Measurements from ENCODE around the gene SNCAIP. TPM values are rescaled to one million over a fixed set of nuclear protein-coding genes. Genes with fewer than 3 reads are reported as not detected.

SNCAIP gene
- total and polyA plus RNA-seq, 9 of the 15 experiments (the other 6 are each of a cell fraction or from before 2014, with no cell fraction given): 0.04 TPM; not detected in 8

- Histone ChIP-seq H3K79me2 (ENCODE audit: control insufficient read depth, insufficient read depth, low read length) (no peaks in the 10 kb centered on the region), H3K36me3 (ENCODE audit: control insufficient read depth, insufficient read depth, low read length) (no peaks in the 10 kb centered on the region), H3K9me3 (replicated peaks; ENCODE audit: control insufficient read depth, insufficient read depth, low read depth, low read length) (no peaks in the 10 kb centered on the region), H4K20me1 (replicated peaks; ENCODE audit: control insufficient read depth, insufficient read depth, low read length) (no peaks in the 10 kb centered on the region), H3K27me3 (ENCODE audit: control insufficient read depth in 2 of 2, insufficient read depth in 2 of 2, low read length in 2 of 2) (no peaks in the 10 kb centered on the region), H3K4me2 (ENCODE audit: insufficient read depth, low read length) (no peak overlapping the region), H3K9me1 (ENCODE audit: control insufficient read depth, insufficient read depth, low read length) (no peaks in the 10 kb centered on the region), H2AFZ (ENCODE audit: low read depth, low read length) (no peak overlapping the region), H3K4me1 (replicated peaks in 1 of 2; ENCODE audit: control insufficient read depth in 2 of 2, insufficient read depth in 2 of 2, low read length in 2 of 2) (no peaks in the 10 kb centered on the region), H3K9ac (ENCODE audit: insufficient read depth in 1 of 2, low read depth in 2 of 2, low read length in 2 of 2) (no peak overlapping the region), H3K27ac (ENCODE audit: extremely low read depth, low read depth, low read length) (no peak overlapping the region), H3K4me3 (no peak overlapping the region)
- CTCF ChIA-PET (ENCODE audit: low intra/inter-chr PET ratio): no interaction called here
- BruUV-seq (replicated peaks): no TSS peak
- TF ChIP-seq NFYB (IDR thresholded peaks at IDR 0.05; ENCODE audit: extremely low read depth, insufficient read length) (no peak), ZEB2 (IDR thresholded peaks at IDR 0.05) (no peak), BCL6 (CRISPR knock-in tag; IDR thresholded peaks at IDR 0.05) (no peak), ZNF79 (CRISPR knock-in tag; IDR thresholded peaks at IDR 0.05; ENCODE audit: low read depth) (no peak)
- ATAC-seq: no peak
- intact Hi-C loops (cut with micrococcal nuclease) (no loop called here), in situ Hi-C loops (cut with MboI) (no loop called here)
- FAIRE-seq: no peak
- 1% methylated on average over 4 of the region's 4 CpGs for WGBS (ENCODE audit: insufficient coverage, low coverage, missing lambda C conversion rate)
- no peak for DNase-seq (ENCODE audit: extremely low read depth in 1 of 4, low spot score in 3 of 4)
- POLR2A ChIA-PET: interaction anchor here (0.6 to 0.8 kb wide), 2 partner anchors 13 to 72 kb away, joined by 3 to 4 read pairs; no protein-coding TSS in a partner anchor
Observed at GRCh38 chr5:122358372-122358979, 46.4 kb downstream of the SNCAIP start.

DNA sequence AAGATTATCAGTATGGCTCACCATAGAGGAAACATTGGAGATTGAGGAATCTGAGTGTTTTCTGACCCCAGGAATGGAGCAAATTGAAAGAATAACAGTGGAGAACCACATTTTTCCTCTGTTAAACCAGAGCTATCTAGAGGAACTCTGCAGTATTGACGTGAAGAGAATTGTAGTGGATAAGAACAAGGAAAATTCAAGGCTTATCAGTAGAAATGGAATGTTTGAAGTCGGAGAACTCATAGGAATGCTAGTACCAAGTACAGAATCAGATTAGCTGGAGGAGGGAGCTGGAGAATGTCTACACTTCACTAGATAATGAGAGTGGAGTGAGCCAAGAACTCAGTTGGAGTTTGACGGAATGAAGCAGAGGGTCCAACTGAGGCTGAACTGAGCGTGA is 50.3 kb downstream of the SNCAIP start:
- intact Hi-C loops (cut with micrococcal nuclease) (no loop called here), in situ Hi-C loops (cut with MboI) (no loop called here)
- FAIRE-seq (no peak), ATAC-seq (no peak), DNase-seq (ENCODE audit: extremely low read depth in 1 of 4, low spot score in 3 of 4) (no peak)
- Histone ChIP-seq H2AFZ (ENCODE audit: low read depth, low read length) (no peak overlapping the region), H4K20me1 (replicated peaks; ENCODE audit: control insufficient read depth, insufficient read depth, low read length) (no peaks in the 10 kb centered on the region), H3K4me1 (replicated peaks in 1 of 2; ENCODE audit: control insufficient read depth in 2 of 2, insufficient read depth in 2 of 2, low read length in 2 of 2) (no peaks in the 10 kb centered on the region), H3K4me2 (ENCODE audit: insufficient read depth, low read length) (no peak overlapping the region), H3K4me3 (no peak overlapping the region), H3K36me3 (ENCODE audit: control insufficient read depth, insufficient read depth, low read length) (no peaks in the 10 kb centered on the region), H3K79me2 (ENCODE audit: control insufficient read depth, insufficient read depth, low read length) (no peaks in the 10 kb centered on the region), H3K9me3 (replicated peaks; ENCODE audit: control insufficient read depth, insufficient read depth, low read depth, low read length) (no peaks in the 10 kb centered on the region), H3K27ac (ENCODE audit: extremely low read depth, low read depth, low read length) (no peak overlapping the region), H3K9ac (ENCODE audit: insufficient read depth in 1 of 2, low read depth in 2 of 2, low read length in 2 of 2) (no peak overlapping the region), H3K27me3 (ENCODE audit: control insufficient read depth in 2 of 2, insufficient read depth in 2 of 2, low read length in 2 of 2) (no peaks in the 10 kb centered on the region), H3K9me1 (ENCODE audit: control insufficient read depth, insufficient read depth, low read length) (no peaks in the 10 kb centered on the region)
- BruUV-seq (replicated peaks): no TSS peak
- ChIA-PET POLR2A (no interaction called here), CTCF (ENCODE audit: low intra/inter-chr PET ratio) (no interaction called here)
- 0% methylated on average over 4 of the region's 4 CpGs for WGBS (ENCODE audit: insufficient coverage, low coverage, missing lambda C conversion rate)
- TF ChIP-seq, protein P1, sequence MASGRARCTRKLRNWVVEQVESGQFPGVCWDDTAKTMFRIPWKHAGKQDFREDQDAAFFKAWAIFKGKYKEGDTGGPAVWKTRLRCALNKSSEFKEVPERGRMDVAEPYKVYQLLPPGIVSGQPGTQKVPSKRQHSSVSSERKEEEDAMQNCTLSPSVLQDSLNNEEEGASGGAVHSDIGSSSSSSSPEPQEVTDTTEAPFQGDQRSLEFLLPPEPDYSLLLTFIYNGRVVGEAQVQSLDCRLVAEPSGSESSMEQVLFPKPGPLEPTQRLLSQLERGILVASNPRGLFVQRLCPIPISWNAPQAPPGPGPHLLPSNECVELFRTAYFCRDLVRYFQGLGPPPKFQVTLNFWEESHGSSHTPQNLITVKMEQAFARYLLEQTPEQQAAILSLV (tag; IDR thresholded peaks at IDR 0.05): no peak
- TF ChIP-seq PRPF4 (IDR thresholded peaks at IDR 0.05; ENCODE audit: insufficient read depth, low read depth, low read length, poor library complexity, severe bottlenecking): no peak
- no peak for TF ChIP-seq ETV5 (CRISPR knock-in tag; IDR thresholded peaks at IDR 0.05; ENCODE audit: low read depth)
- TF ChIP-seq ESRRA (IDR thresholded peaks at IDR 0.05; ENCODE audit: borderline replicate concordance, low read depth): no peak
- no peak for TF ChIP-seq ZNF436 (CRISPR knock-in tag; IDR thresholded peaks at IDR 0.05)
- TF ChIP-seq, protein P2, sequence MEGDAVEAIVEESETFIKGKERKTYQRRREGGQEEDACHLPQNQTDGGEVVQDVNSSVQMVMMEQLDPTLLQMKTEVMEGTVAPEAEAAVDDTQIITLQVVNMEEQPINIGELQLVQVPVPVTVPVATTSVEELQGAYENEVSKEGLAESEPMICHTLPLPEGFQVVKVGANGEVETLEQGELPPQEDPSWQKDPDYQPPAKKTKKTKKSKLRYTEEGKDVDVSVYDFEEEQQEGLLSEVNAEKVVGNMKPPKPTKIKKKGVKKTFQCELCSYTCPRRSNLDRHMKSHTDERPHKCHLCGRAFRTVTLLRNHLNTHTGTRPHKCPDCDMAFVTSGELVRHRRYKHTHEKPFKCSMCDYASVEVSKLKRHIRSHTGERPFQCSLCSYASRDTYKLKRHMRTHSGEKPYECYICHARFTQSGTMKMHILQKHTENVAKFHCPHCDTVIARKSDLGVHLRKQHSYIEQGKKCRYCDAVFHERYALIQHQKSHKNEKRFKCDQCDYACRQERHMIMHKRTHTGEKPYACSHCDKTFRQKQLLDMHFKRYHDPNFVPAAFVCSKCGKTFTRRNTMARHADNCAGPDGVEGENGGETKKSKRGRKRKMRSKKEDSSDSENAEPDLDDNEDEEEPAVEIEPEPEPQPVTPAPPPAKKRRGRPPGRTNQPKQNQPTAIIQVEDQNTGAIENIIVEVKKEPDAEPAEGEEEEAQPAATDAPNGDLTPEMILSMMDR (IDR thresholded peaks at IDR 0.05 in 2 of 3, conservative IDR thresholded peaks at IDR 0.05 in 1 of 3; ENCODE audit: insufficient read depth in 2 of 3, low read depth in 1 of 3, low read length in 3 of 3): no peak
- no peak for TF ChIP-seq ZNF347 (CRISPR knock-in tag; IDR thresholded peaks at IDR 0.05; ENCODE audit: low read depth)
- TF ChIP-seq MECOM (CRISPR knock-in tag; IDR thresholded peaks at IDR 0.05): no peak
- no peak for TF ChIP-seq NCOA6 (IDR thresholded peaks at IDR 0.05)
- no peak for TF ChIP-seq RHOXF2B (CRISPR knock-in tag; conservative IDR thresholded peaks at IDR 0.05)
- TF ChIP-seq NFIC (IDR thresholded peaks at IDR 0.05): no peak
- TF ChIP-seq CBX1 (IDR thresholded peaks at IDR 0.05; ENCODE audit: low read depth): no peak
